K562 (cell line): Measurements from ENCODE around the gene PRPF6. TPM values are rescaled to one million over a fixed set of nuclear protein-coding genes. Genes with fewer than 3 reads are reported as not detected.

ENCODE experiments used
- ARNT ChIP-seq, 2 experiments: fragments of 450-650 bp; IDR thresholded peaks; 2 replicates each; pipeline ENCODE4 v1.6.1; 2016; ENCODE audit warnings: mild to moderate bottlenecking in 1 of 2
- KDM1A ChIP-seq, 2 experiments: fragments of 450-650 bp; IDR thresholded peaks; 2 replicates each; pipeline ENCODE4 v1.6.1; 2016; ENCODE audit warnings: mild to moderate bottlenecking in 2 of 2
- KHSRP ChIP-seq: fragments of 450-650 bp; IDR thresholded peaks from 2 replicates; pipeline ENCODE4 v1.6.1; 2017
- LCOR ChIP-seq: sonication (generic); formaldehyde crosslinking; IDR thresholded peaks from 2 replicates; pipeline ENCODE4 v1.8.0; 2022; ENCODE audit warnings: mild to moderate bottlenecking, missing genetic modification reagents
- MCM7 ChIP-seq, 2 experiments: fragments of 450-650 bp; IDR thresholded peaks; 2 replicates each; pipeline ENCODE4 v1.6.1; 2016 to 2018
- NFRKB ChIP-seq: fragments of 450-650 bp; IDR thresholded peaks from 2 replicates; pipeline ENCODE4 v1.6.1; 2016; ENCODE audit warnings: low read depth
- RBM34 ChIP-seq: fragments of 200-400 bp; formaldehyde crosslinking; IDR thresholded peaks from 2 replicates; pipeline ENCODE4 v1.6.1; 2018; ENCODE audit warnings: low read length, borderline replicate concordance; ENCODE audit not compliant: insufficient read depth
- SMAD2 ChIP-seq: fragments of 150-350 bp; IDR thresholded peaks from 2 replicates; pipeline ENCODE4 v1.6.1; 2014; ENCODE audit warnings: low read depth, mild to moderate bottlenecking, low read length
- ZNF3 ChIP-seq: fragments of 250-450 bp; sonication (Bioruptor Pico); IDR thresholded peaks from 2 replicates; pipeline ENCODE4 v1.5.0; 2021; ENCODE audit warnings: mild to moderate bottlenecking, moderate library complexity
- polyA plus RNA-seq, 8 experiments: library from polyadenylated mRNA; depleted of rRNA in 4 of 8; stranded (reverse) in 5 of 8; unstranded in 3 of 8; fragments of >200 nt; fragmentation: Nextera tagmentation in 2 of 8; fragmentation: Illumina TruSeq in 1 of 8; extraction: Ambion mirVana in 2 of 8; extraction: Trizol in 1 of 8; gene quantifications; 2 replicates each; pipeline versions ENCODE4 v1.2.1 to v1.2.3, GENCODE V29; 2011 to 2014; ENCODE audit warnings: inconsistent platforms in 1 of 8, missing spikeins in 1 of 8
- total RNA-seq, 7 experiments: library from RNA; depleted of rRNA in 6 of 7; stranded (reverse); fragments of >200 nt in 6 of 7; fragmentation: Illumina TruSeq in 2 of 7; extraction: Trizol in 2 of 7; gene quantifications; 2 replicates each; pipeline versions ENCODE4 v1.2.1 to v1.2.3, GENCODE V29; 2011 to 2021; ENCODE audit warnings: low replicate concordance in 1 of 7
- TF ChIP-seq, protein P1 (sequence below): fragments of 250-450 bp; sonication (Bioruptor Pico); IDR thresholded peaks from 2 replicates; pipeline ENCODE4 v1.8.0; 2022; ENCODE audit warnings: inconsistent platforms
- TF ChIP-seq, protein P2 (sequence below), 2 experiments: fragments of 450-650 bp in 1 of 2; sonication (generic) in 1 of 2; formaldehyde crosslinking in 1 of 2; IDR thresholded peaks; 2 replicates each; pipeline versions ENCODE4 v1.7.1 to v1.9.0; 2016 to 2022; ENCODE audit warnings: inconsistent platforms in 1 of 2, mild to moderate bottlenecking in 1 of 2, missing genetic modification reagents in 1 of 2
- TF ChIP-seq, protein P3 (sequence below): fragments of 450-650 bp; IDR thresholded peaks from 2 replicates; pipeline ENCODE4 v1.6.1; 2017; ENCODE audit warnings: antibody characterized with exemption
- TF ChIP-seq, protein P4 (sequence below): sonication (generic); formaldehyde crosslinking; IDR thresholded peaks from 2 replicates; pipeline ENCODE4 v1.8.0; 2022; ENCODE audit warnings: mild to moderate bottlenecking, missing genetic modification reagents

PRPF6 gene
- total and polyA plus RNA-seq, 9 of the 15 experiments (the other 6 are each of a cell fraction or from before 2014, with no cell fraction given): 4.2 to 83.2 (median 59.9) TPM

DNA sequence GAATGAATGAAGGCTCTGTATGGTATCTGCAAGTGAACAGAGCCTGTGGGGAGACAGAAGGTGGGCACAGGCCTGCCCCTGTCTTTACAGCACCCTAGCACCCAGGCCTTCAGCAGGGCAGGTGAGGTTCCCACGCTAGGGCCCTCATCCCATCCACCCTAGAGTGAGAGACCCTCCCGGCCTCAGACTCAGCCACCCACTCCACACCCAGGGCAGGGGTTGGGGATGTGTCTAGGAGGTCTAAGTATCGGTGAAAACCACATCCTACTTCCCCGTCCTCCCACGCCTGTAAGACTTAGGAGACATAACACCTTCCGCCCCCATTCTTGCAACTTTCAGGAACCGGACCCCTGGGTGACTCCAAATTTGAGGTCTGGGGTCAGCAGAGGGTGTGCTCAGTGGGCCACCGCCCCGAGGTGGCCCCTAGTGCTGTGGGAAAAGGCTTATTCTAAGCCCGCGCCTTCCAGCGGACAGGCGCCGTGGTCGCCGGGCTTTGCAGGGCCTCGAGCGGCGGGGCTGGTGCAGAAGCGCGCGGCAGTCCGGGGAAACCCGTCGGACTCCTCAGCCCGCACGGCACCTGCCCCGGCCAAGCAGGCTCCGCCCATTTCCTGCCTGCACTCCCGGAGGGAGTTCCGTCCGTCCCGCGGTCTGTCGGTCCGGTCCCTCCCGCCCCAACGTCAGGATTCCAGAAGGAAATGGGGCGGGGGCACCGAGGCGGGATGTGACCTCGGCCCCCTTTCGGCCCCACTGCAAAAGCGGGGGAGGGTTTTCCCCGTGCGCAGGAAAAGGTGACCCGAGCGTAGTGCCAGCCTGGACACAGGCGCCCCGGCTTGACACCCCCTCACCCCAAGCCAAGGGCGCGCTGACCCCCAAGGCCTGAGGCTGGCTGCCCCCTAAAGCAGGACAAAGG is 2.4 kb upstream of the PRPF6 start (continued):
- TF ChIP-seq KHSRP (no peak), MCM7 (IDR thresholded peaks at IDR 0.05) (no peak), RBM34 (no peak), KDM1A (IDR thresholded peaks at IDR 0.05) (no peak), ZNF3 (CRISPR knock-in tag) (no peak), NFRKB (peak; percentile 28; the same call in 1 of the 2 replicates), SMAD2 (no peak), ARNT (IDR thresholded peaks at IDR 0.05) (no peak), LCOR (CRISPR knock-in tag) (no peak)
- TF ChIP-seq, protein P1, sequence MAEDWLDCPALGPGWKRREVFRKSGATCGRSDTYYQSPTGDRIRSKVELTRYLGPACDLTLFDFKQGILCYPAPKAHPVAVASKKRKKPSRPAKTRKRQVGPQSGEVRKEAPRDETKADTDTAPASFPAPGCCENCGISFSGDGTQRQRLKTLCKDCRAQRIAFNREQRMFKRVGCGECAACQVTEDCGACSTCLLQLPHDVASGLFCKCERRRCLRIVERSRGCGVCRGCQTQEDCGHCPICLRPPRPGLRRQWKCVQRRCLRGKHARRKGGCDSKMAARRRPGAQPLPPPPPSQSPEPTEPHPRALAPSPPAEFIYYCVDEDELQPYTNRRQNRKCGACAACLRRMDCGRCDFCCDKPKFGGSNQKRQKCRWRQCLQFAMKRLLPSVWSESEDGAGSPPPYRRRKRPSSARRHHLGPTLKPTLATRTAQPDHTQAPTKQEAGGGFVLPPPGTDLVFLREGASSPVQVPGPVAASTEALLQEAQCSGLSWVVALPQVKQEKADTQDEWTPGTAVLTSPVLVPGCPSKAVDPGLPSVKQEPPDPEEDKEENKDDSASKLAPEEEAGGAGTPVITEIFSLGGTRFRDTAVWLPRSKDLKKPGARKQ: no peak
- TF ChIP-seq, protein P2, sequence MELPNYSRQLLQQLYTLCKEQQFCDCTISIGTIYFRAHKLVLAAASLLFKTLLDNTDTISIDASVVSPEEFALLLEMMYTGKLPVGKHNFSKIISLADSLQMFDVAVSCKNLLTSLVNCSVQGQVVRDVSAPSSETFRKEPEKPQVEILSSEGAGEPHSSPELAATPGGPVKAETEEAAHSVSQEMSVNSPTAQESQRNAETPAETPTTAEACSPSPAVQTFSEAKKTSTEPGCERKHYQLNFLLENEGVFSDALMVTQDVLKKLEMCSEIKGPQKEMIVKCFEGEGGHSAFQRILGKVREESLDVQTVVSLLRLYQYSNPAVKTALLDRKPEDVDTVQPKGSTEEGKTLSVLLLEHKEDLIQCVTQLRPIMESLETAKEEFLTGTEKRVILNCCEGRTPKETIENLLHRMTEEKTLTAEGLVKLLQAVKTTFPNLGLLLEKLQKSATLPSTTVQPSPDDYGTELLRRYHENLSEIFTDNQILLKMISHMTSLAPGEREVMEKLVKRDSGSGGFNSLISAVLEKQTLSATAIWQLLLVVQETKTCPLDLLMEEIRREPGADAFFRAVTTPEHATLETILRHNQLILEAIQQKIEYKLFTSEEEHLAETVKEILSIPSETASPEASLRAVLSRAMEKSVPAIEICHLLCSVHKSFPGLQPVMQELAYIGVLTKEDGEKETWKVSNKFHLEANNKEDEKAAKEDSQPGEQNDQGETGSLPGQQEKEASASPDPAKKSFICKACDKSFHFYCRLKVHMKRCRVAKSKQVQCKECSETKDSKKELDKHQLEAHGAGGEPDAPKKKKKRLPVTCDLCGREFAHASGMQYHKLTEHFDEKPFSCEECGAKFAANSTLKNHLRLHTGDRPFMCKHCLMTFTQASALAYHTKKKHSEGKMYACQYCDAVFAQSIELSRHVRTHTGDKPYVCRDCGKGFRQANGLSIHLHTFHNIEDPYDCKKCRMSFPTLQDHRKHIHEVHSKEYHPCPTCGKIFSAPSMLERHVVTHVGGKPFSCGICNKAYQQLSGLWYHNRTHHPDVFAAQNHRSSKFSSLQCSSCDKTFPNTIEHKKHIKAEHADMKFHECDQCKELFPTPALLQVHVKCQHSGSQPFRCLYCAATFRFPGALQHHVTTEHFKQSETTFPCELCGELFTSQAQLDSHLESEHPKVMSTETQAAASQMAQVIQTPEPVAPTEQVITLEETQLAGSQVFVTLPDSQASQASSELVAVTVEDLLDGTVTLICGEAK (IDR thresholded peaks at IDR 0.05): peak; percentile 78
- TF ChIP-seq, protein P2 (CRISPR knock-in tag; IDR thresholded peaks at IDR 0.05): no peak
- TF ChIP-seq, protein P3, sequence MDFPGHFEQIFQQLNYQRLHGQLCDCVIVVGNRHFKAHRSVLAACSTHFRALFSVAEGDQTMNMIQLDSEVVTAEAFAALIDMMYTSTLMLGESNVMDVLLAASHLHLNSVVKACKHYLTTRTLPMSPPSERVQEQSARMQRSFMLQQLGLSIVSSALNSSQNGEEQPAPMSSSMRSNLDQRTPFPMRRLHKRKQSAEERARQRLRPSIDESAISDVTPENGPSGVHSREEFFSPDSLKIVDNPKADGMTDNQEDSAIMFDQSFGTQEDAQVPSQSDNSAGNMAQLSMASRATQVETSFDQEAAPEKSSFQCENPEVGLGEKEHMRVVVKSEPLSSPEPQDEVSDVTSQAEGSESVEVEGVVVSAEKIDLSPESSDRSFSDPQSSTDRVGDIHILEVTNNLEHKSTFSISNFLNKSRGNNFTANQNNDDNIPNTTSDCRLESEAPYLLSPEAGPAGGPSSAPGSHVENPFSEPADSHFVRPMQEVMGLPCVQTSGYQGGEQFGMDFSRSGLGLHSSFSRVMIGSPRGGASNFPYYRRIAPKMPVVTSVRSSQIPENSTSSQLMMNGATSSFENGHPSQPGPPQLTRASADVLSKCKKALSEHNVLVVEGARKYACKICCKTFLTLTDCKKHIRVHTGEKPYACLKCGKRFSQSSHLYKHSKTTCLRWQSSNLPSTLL: no peak
- TF ChIP-seq, protein P4, sequence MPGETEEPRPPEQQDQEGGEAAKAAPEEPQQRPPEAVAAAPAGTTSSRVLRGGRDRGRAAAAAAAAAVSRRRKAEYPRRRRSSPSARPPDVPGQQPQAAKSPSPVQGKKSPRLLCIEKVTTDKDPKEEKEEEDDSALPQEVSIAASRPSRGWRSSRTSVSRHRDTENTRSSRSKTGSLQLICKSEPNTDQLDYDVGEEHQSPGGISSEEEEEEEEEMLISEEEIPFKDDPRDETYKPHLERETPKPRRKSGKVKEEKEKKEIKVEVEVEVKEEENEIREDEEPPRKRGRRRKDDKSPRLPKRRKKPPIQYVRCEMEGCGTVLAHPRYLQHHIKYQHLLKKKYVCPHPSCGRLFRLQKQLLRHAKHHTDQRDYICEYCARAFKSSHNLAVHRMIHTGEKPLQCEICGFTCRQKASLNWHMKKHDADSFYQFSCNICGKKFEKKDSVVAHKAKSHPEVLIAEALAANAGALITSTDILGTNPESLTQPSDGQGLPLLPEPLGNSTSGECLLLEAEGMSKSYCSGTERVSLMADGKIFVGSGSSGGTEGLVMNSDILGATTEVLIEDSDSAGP (CRISPR knock-in tag): no peak
